Middle frontal gyrus (tissue), 1 donor: ENCODE measurements around the gene PRAC2.

ENCODE experiments used
- DNase-seq: peaks from one replicate; pipeline ENCODE4 v3.0.0-alpha.2; 2015; ENCODE audit warnings: low spot score; ENCODE audit errors: extremely low spot score

Gene PRAC2

DNA sequence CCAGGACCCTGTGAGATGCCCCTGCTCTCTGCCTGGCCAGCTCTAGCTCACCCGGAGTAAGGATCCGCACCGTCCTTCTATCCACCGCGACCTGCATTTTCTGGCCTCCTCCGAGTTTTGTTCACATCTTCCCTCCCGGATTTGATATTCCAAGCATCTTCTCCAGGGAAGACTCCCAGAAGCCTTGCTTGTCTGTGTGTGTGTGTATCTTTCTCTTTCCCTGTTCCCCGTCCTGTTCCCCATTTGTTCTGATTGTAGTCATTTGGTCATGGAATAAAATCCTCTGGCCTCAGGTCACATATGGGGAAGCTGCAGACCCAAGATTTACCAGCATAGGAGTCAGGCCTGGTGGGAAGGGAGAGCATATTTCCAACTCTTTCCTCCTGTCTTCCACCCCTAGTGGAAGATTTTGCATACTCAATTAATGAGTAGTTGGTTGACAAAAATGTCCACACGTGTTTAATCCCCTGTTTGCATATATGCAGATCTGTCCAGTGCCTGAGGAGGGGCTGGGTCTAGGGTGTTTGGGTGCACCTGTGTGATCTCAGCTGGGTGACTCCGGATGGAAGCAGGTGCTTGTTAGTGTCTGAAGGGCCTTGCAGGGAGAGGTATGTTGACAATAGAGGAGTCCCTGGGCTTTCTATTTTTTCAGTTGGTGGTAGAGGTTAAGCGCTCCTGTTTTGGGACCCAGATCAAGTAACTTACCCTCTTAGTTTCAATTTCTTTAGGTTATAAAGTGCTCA lies 2.5 kb upstream of the PRAC2 start:
- DNase-seq = no peak

DNA sequence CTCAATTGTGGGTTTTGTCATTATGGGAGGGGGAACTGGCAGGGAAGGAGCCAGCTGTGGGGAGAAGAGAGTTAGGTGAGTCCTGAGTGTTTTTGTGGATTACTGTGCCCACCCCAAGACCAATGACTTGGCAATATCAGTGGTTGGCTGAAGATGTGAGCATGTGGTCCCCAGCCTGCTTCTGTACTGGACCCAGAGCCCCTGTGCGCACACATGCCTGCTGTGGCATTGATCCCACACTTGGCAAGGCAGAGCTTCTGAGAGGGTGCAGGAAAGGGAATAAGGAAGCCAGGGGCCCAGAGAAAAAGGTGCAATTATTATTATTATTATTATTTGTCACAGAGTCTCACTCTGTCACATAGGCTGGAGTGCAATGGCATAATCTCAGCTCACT lies 2.0 kb upstream of the PRAC2 start:
- no peak for DNase-seq

GRCh38 chr17:48722201-48722907 lies 631 bp upstream of the PRAC2 start, which contains the start of gene PRAC1:
Gene PRAC1, minus strand, starts transcription at chr17:48722518. Its CDS starts 126 bp downstream, at chr17:48722392.
- no peak for DNase-seq

- DNase-seq = no peak
Measured at GRCh38 chr17:48723423-48724250, 652 bp downstream of the PRAC2 start.

GRCh38 chr17:48724251-48725003 lies 1.4 kb downstream of the PRAC2 start:
- peak; percentile 32 for DNase-seq

DNA sequence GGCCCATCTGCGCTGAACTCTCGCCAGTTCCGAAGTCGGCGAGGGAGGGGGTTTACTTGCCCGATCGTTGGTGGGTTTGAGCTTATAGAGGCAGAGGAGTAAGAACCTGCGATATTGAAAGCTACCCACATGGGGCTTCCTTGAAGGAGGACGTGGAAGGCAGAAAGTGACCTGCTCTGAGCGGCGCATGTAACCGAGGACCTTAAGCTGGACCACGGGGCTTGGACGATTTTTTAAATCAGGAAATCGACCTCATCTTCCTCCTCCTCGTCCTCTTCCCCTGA lies 2.0 kb downstream of the PRAC2 start:
- DNase-seq = no peak

DNA sequence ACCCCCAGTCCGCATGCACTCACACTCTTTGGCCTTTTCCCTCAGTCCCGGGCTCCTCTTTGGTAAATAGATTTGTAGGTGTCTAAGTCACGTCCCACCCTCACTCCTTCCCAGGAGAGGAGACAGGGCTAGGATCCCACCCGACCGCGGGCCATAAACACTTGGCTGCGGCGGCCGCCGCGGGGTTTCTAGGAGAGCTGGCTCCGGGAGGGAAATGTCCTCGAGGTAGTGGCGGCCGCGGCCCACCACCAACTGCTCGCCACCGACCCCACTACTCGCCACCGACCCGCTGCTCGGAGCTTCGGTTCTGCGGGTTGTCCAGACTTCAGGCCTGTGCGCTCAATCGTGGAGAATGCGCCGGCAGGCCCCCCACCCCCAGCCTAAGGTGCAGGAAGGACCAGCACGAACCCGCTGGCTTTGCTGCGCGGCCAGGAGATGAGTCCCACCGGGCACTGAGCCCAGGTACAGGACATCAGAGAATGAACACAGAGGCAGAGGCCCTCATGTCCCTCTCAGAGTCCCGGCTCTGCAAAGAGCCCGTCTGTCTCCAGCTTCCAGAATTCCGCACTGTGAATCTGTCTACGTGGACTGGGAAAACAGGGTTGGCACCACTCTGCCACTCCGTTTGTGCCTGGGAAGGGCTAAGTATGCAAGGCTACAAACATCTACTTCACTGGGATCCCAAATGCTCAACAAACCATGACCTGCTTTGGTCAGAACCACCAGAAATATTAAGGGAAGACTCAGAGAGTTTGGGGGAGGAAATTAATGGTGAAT lies 2.5 kb downstream of the PRAC2 start:
- DNase-seq = no peak

GRCh38 chr17:48726114-48726915 lies 3.3 kb downstream of the PRAC2 start:
- no peak for DNase-seq

GRCh38 chr17:48726916-48727286 lies 3.9 kb downstream of the PRAC2 start:
- DNase-seq = no peak

- DNase-seq = no peak
Measured at GRCh38 chr17:48727415-48728175, 4.6 kb downstream of the PRAC2 start.

DNA sequence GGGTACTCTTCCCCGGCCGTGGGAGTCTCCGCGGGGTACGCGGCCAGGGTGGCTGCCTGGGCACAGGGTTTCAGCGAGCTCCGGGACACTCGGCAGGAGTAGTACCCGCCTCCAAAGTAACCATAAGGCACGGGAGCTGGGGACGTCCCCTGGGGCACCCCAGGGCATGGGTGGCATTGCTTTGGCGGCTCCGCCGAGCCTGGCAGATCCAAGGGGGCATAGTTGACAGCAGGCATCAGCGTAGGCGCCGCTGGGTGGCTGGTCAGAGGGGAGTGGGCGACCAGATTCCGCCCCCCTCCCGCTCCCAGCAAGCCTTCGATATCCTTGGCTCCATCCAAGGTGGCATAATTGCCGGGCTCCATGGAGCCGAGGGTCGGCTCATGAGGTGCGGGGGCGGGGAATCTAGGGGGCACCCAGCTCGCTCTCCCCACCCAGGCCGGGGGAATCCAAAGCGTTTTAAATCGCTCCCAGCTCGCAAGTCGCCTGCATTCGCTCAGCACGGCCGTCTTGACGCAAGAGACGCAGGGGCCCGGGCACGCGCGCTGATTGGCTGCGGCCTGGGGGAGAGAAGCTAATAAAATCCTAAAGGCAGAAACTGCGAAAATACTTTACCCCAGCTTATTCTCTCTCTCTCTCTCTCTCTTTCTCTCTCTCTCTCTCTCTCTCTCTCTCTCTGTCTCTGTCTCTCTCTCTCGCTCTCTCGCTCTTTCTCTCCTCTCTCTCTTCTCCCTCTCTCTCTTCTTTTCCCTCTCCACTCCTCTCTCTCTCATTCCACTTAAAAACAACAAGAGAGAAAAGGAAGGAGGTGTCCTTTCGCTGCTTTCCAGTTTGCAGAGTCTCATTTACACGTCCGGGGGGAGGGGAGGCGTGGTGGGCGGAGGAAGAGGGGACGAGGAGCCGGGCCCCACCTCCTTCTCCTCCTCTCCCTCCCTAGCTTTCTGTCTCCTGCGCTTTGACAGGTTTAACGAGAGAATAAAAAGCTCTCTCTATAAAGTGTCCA lies 5.5 kb downstream of the PRAC2 start, which contains the start of gene HOXB13:
Gene HOXB13, minus strand, starts transcription at position 519 of the 1,000 bp plus-strand sequence. Its CDS starts 157 bp downstream, at position 362.
- no peak for DNase-seq

DNA sequence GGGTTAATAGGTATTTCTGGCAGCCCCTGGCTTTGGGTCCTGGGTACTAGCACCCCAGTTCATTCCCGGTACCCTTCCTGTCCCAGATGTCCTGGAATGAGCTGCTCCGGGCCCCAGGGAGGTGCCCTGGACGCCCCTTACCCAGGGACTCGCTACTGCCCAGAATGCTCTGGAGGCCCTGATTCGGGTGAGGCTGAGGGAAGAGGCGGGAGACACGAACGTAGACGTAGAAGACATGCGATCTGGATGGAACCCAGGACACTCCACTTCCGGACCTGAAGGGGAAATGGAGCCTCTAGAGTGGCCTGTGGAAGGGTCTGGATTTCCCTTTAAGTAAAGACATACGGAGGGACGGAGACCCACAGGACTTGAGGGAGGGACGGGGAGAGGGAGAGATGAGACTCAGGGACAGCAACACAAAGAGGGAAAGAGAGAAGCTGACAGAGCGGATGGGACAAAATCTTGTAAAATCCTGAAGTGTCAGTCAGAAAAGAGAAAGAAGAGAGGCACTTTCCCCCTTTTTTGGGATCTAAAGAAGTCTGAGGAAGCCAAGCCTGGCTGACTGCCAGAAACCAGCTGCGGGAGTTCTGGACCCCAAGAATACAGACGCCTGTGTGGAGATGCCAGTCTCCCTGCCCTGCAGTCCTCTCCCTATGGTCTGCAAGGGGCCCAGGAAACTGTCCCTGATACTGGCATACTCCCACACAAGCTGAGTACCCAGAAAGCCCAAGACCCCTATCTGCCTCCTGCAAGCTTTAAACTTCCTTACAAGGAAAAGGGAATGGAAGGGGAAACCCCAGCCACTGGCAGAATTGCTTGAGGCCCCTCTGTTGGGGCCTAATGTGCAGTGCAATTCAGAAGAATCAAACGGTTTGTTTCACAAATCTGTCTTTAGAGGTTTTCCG lies 6.6 kb downstream of the PRAC2 start:
- no peak for DNase-seq

DNA sequence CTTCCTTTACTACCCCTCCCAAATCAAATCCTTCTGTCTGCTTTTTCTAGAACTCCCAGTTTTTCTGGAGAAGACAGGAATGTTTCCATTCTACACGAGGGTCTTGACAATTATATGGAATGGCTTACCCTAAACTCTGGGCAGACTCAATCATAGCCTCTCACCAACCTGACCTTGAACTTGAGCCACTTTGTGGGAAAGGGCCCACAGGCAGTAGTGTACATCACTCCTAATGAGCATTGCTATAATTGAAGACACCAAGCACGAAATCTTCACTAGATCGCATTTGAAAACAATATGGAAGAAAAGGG lies 7.2 kb downstream of the PRAC2 start:
- no peak for DNase-seq

GRCh38 chr17:48731355-48731754 lies 8.4 kb downstream of the PRAC2 start:
- no peak for DNase-seq

DNA sequence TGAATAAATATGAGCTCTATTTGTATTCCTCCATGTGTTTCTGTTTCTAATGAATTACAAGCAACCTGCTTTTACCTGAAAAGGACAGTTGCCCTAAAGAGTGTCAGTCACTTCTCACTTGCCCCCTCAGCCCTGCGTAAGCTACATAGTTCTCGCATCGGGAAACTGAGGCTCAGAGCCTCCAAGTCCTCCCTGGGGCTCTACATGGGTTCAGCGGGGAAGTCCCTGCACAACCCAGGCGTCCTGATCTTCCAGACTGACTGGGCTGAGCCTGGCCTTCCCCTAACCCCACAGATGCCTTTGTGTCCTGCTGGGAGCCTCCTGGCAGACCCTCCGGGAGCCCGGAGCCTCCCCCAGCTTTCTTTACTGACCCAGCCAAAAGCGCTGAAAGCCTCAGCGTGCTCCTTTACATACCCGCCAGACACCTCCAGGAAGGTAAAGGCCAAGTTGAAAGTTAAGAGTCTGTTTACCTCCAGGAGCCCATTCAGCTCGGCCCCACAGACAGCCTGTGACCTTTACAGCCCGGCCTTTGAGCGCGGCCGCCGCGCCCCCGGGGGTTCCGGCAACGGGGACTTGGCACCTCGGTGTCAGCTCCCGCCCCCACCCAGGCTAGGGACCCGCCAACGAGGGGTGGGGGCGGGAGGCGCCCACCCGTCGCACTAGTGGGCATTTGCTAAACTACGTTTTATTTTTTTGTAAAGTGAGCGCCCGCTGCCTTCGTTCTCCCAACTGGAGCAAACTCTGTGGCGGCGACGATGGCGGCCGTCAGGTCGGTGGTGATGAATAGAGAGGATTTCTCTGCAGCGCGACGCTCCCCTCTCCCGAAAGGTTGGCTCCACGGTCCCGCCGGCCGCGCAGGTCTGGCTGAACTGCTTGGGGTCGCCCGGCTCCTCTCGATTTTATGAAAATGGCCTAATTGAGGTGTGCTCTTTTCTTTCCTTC lies 10.0 kb downstream of the PRAC2 start:
- DNase-seq = no peak
